HCT116 (cell line): Measurements from ENCODE around the gene CCL17. TPM values are rescaled to one million over a fixed set of nuclear protein-coding genes. Genes with fewer than 3 reads are reported as not detected.

ENCODE experiments used
- ATAC-seq: fragments of 200-7000 bp; cut with Tn5 transposase; 2 replicates; pipeline ENCODE4 v1.9.1; 2020; ENCODE audit warnings: mild to moderate bottlenecking, moderate library complexity
- BruUV-seq: library from RNA; stranded (reverse); fragments of 400-500 nt; replicated peaks from 2 replicates; lab custom pipeline; 2021; lab: Mats Ljungman, UMichigan
- CTCF ChIA-PET: fragments of 300-600 bp; sonication (Branson Sonifier 250); formaldehyde crosslinking; loops from one replicate; lab custom pipeline; 2021; ENCODE audit warnings: antibody characterized with exemption; lab: Charles Lee
- POLR2A ChIA-PET: fragments of 300-600, 350-600 bp; sonication (Branson Sonifier 250); formaldehyde crosslinking; loops from one replicate; lab custom pipeline; 2021; ENCODE audit warnings: antibody characterized with exemption; lab: Charles Lee
- RAD21 ChIA-PET, 2 experiments: fragments of 300-600 bp; sonication (Branson Sonifier 250); formaldehyde crosslinking; loops; one replicate each; lab custom pipeline; 2023; ENCODE audit warnings: low total read pairs in 2 of 2; ENCODE audit not compliant: uncharacterized antibody in 2 of 2, unreplicated experiment in 2 of 2, low non-redundant PET in 1 of 2; lab: Charles Lee
- DNase-seq: peaks from one replicate; pipeline ENCODE4 v3.0.0-alpha.2; 2010; ENCODE audit warnings: low read depth, low spot score
- H2AFZ ChIP-seq: fragments of 200-600 bp; shearing (Covaris generic), sonication (generic); 2 replicates; pipeline ENCODE4 v1.6.1; 2017; ENCODE audit warnings: low read depth, mixed run types, mixed read lengths, antibody characterized with exemption, low read length; ENCODE audit not compliant: poor library complexity, severe bottlenecking
- H3K27ac ChIP-seq: 2 replicates; pipeline ENCODE4 v1.5.1; 2012; ENCODE audit warnings: low read depth, low read length
- H3K27me3 ChIP-seq: fragments of 200-600 bp; sonication (generic); 2 replicates; pipeline ENCODE4 v1.6.1; 2016; ENCODE audit warnings: mixed run types, low read length, mixed read lengths; ENCODE audit not compliant: insufficient read depth
- H3K36me3 ChIP-seq, 2 experiments: fragments of 200-500 bp in 1 of 2; fragments of 200-600 bp in 1 of 2; sonication (Bioruptor generic) in 1 of 2; sonication (generic) in 1 of 2; 2 replicates each; pipeline versions ENCODE4 v1.5.1 to v1.6.1; 2014 to 2016; ENCODE audit warnings: low read length in 2 of 2, inconsistent platforms in 1 of 2, mixed read lengths in 1 of 2, mixed run types in 1 of 2; ENCODE audit not compliant: insufficient read depth in 2 of 2, control insufficient read depth in 1 of 2
- H3K4me1 ChIP-seq, 2 experiments: fragments of 200-600 bp in 1 of 2; sonication (generic) in 1 of 2; 2 replicates each; pipeline versions ENCODE4 v1.5.1 to v1.6.1; 2012 to 2017; ENCODE audit warnings: low read length in 2 of 2, inconsistent platforms in 1 of 2, mild to moderate bottlenecking in 1 of 2, mixed read lengths in 1 of 2, mixed run types in 1 of 2, moderate library complexity in 1 of 2; ENCODE audit not compliant: insufficient read depth in 2 of 2, control insufficient read depth in 1 of 2
- H3K4me2 ChIP-seq: fragments of 200-600 bp; sonication (generic); 2 replicates; pipeline ENCODE4 v1.6.1; 2017; ENCODE audit warnings: mixed run types, low read length, mixed read lengths
- H3K4me3 ChIP-seq, 2 experiments: fragments of 200-600 bp in 1 of 2; sonication (generic) in 1 of 2; replicated peaks in 1 of 2; 2 replicates each; pipeline ENCODE4 v1.5.1; 2011 to 2016; ENCODE audit warnings: low read length in 2 of 2, control low read depth in 1 of 2, low read depth in 1 of 2, mild to moderate bottlenecking in 1 of 2, mixed read lengths in 1 of 2, mixed run types in 1 of 2
- H3K79me2 ChIP-seq: fragments of 200-600 bp; sonication (generic); 2 replicates; pipeline ENCODE4 v1.6.1; 2017; ENCODE audit warnings: mild to moderate bottlenecking, mixed run types, low read length, moderate library complexity, mixed read lengths; ENCODE audit not compliant: insufficient read depth
- H3K9ac ChIP-seq: fragments of 200-600 bp; sonication (generic); 2 replicates; pipeline ENCODE4 v1.6.1; 2016; ENCODE audit warnings: low read length, mixed read lengths
- H3K9me2 ChIP-seq: fragments of 200-600 bp; sonication (generic), shearing (Covaris generic); 2 replicates; pipeline ENCODE4 v1.6.1; 2017; ENCODE audit warnings: mixed run types, mild to moderate bottlenecking, moderate library complexity; ENCODE audit not compliant: insufficient read depth
- H3K9me3 ChIP-seq, 2 experiments: fragments of 200-500 bp in 1 of 2; fragments of 200-600 bp in 1 of 2; sonication (Bioruptor generic) in 1 of 2; sonication (generic) in 1 of 2; 2 replicates each; pipeline ENCODE4 v1.6.1; 2014 to 2017; ENCODE audit warnings: low read length in 2 of 2, mixed read lengths in 2 of 2, inconsistent platforms in 1 of 2, low read depth in 1 of 2, mild to moderate bottlenecking in 1 of 2, mixed run types in 1 of 2, moderate library complexity in 1 of 2; ENCODE audit not compliant: control insufficient read depth in 1 of 2, insufficient read depth in 1 of 2
- H4K20me1 ChIP-seq: fragments of 200-600 bp; sonication (generic), shearing (Covaris generic); 2 replicates; pipeline ENCODE4 v1.6.1; 2017; ENCODE audit warnings: mixed run types, mild to moderate bottlenecking, moderate library complexity; ENCODE audit not compliant: insufficient read depth
- ATF3 ChIP-seq: IDR thresholded peaks from 2 replicates; pipeline ENCODE4 v1.6.1; 2012
- CTCF ChIP-seq, 3 experiments: fragments of 200-600 bp in 1 of 3; sonication (generic) in 1 of 3; IDR thresholded peaks in 2 of 3; conservative IDR thresholded peaks in 1 of 3; 2 replicates each; pipeline ENCODE4 v1.5.1; 2012 to 2017; ENCODE audit warnings: low read depth in 2 of 3, low read length in 2 of 3, antibody characterized with exemption in 1 of 3, borderline replicate concordance in 1 of 3, control low read depth in 1 of 3, mild to moderate bottlenecking in 1 of 3, mixed read lengths in 1 of 3, mixed run types in 1 of 3, moderate library complexity in 1 of 3; ENCODE audit not compliant: insufficient read depth in 1 of 3
- EGR1 ChIP-seq: IDR thresholded peaks from 2 replicates; pipeline ENCODE4 v1.6.1; 2012; ENCODE audit warnings: low read depth
- ELF1 ChIP-seq: IDR thresholded peaks from 2 replicates; pipeline ENCODE4 v1.6.1; 2012; ENCODE audit warnings: low read depth, borderline replicate concordance
- EZH2phosphoT487 ChIP-seq: fragments of 200-600 bp; IDR thresholded peaks from 2 replicates; pipeline ENCODE4 v1.6.1; 2018; ENCODE audit warnings: antibody characterized with exemption, borderline replicate concordance
- JUND ChIP-seq: IDR thresholded peaks from 2 replicates; pipeline ENCODE4 v1.6.1; 2012
- POLR2AphosphoS5 ChIP-seq: IDR thresholded peaks from 2 replicates; pipeline ENCODE4 v1.6.1; 2011; ENCODE audit warnings: mild to moderate bottlenecking, low read depth, low read length, moderate library complexity
- RAD21 ChIP-seq: IDR thresholded peaks from 2 replicates; pipeline ENCODE4 v1.6.1; 2012; ENCODE audit warnings: low read depth, mild to moderate bottlenecking
- SIN3A ChIP-seq: IDR thresholded peaks from 2 replicates; pipeline ENCODE4 v1.6.1; 2012; ENCODE audit warnings: low read depth
- SP1 ChIP-seq: IDR thresholded peaks from 2 replicates; pipeline ENCODE4 v1.6.1; 2012; ENCODE audit warnings: low read depth
- TCF7L2 ChIP-seq: IDR thresholded peaks from 2 replicates; pipeline ENCODE4 v1.7.0; 2011; ENCODE audit warnings: borderline replicate concordance, inconsistent platforms; ENCODE audit not compliant: insufficient read depth, insufficient read length; ENCODE audit errors: extremely low read depth
- ZBTB33 ChIP-seq: IDR thresholded peaks from 2 replicates; pipeline ENCODE4 v1.6.1; 2011; ENCODE audit warnings: mild to moderate bottlenecking, low read length, moderate library complexity; ENCODE audit not compliant: insufficient replicate concordance; ENCODE audit errors: extremely low read depth
- ZFX ChIP-seq: fragments of 450-650 bp; IDR thresholded peaks from 2 replicates; pipeline ENCODE4 v1.6.1; 2017
- ZNF274 ChIP-seq: fragments of 200-500 bp; sonication (Bioruptor generic); IDR thresholded peaks from 2 replicates; pipeline ENCODE4 v1.6.1; 2014; ENCODE audit warnings: mild to moderate bottlenecking, low read depth, low read length, inconsistent platforms
- intact Hi-C: fragments of 100-400 bp; cut with micrococcal nuclease; formaldehyde crosslinking; loops from 2 replicates; pipeline ENCODE4 v1.10.0; 2022
- total RNA-seq: library from RNA; stranded (reverse); gene quantifications from one replicate; pipeline ENCODE4 v1.2.1, GENCODE V29; 2021; ENCODE audit not compliant: unreplicated experiment
- TF ChIP-seq, protein P1 (sequence below): IDR thresholded peaks from 2 replicates; pipeline ENCODE4 v1.6.1; 2012

The CCL17 gene
- total RNA-seq, 1 experiment from 2014 or later: not detected

- Histone ChIP-seq H3K9ac (no peak overlapping the region), H4K20me1 (no peaks in the 10 kb centered on the region), H2AFZ (no peak overlapping the region), H3K4me1 (no peaks in the 10 kb centered on the region), H3K36me3 (no peaks in the 10 kb centered on the region), H3K9me2 (no peaks in the 10 kb centered on the region), H3K79me2 (no peaks in the 10 kb centered on the region), H3K4me3 (no peak overlapping the region), H3K27me3 (peaks cover 13% of the 10 kb centered on the region; the same call in 1 of the 2 replicates), H3K9me3 (no peaks in the 10 kb centered on the region), H3K4me2 (no peak overlapping the region), H3K27ac (no peak overlapping the region)
- no peak for DNase-seq
- RAD21 ChIA-PET: no interaction called here
- TF ChIP-seq SP1: no peak
- no peak for TF ChIP-seq EZH2phosphoT487
- no peak for TF ChIP-seq POLR2AphosphoS5
- TF ChIP-seq ZNF274: no peak
- no peak for TF ChIP-seq JUND
- no peak for TF ChIP-seq ZBTB33
- TF ChIP-seq TCF7L2: no peak
- no peak for TF ChIP-seq SIN3A
- TF ChIP-seq EGR1: no peak
- no peak for TF ChIP-seq ELF1
- TF ChIP-seq CTCF (IDR thresholded peaks at IDR 0.05 in 2 of 3, conservative IDR thresholded peaks at IDR 0.05 in 1 of 3; ENCODE audit: borderline replicate concordance in 1 of 3, insufficient read depth in 1 of 3, low read depth in 2 of 3, low read length in 2 of 3): no peak
- no peak for TF ChIP-seq RAD21
- TF ChIP-seq ATF3: no peak
- no peak for TF ChIP-seq ZFX
- TF ChIP-seq, protein P1, sequence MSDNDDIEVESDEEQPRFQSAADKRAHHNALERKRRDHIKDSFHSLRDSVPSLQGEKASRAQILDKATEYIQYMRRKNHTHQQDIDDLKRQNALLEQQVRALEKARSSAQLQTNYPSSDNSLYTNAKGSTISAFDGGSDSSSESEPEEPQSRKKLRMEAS: no peak
- POLR2A ChIA-PET: no interaction called here
- intact Hi-C loops: no loop called here
- no peak for ATAC-seq
- CTCF ChIA-PET: interaction anchor here (1.2 kb wide), 1 partner anchor 9 kb away, joined by 3 read pairs; no protein-coding TSS in a partner anchor
- BruUV-seq: no TSS peak
Observed at GRCh38 chr16:57407521-57408353, 3.2 kb downstream of the CCL17 start.
